Hematopoietic multipotent progenitor cell treated with erythropoietin and hydrocortisone succinate and interleukin-3 and kit ligand, for 4 days (in vitro differentiated cells): ENCODE results near the gene NKAPL.

Experiments used
- DNase-seq: peaks from one replicate; pipeline ENCODE4 v3.0.0-alpha.2; 2015

NKAPL gene

GRCh38 chr6:28245206-28245941, 13.7 kb upstream of the NKAPL start:
- DNase-seq, result no peak

- DNase-seq, result no peak
Observed at GRCh38 chr6:28248916-28249315, 10.2 kb upstream of the NKAPL start.

GRCh38 chr6:28250747-28251146, 8.3 kb upstream of the NKAPL start:
- DNase-seq, result no peak

GRCh38 chr6:28251661-28252008, 7.5 kb upstream of the NKAPL start:
- peak; percentile 53 for DNase-seq

GRCh38 chr6:28252009-28252975, 6.8 kb upstream of the NKAPL start, which contains the start of gene ZKSCAN4:
Gene ZKSCAN4 (minus strand): TSS chr6:28252269. CDS start chr6:28251980, 289 bp downstream.
- DNase-seq, result peak; percentile 96

- peak; percentile 49 for DNase-seq
Observed at GRCh38 chr6:28254121-28254519, 5.0 kb upstream of the NKAPL start.

GRCh38 chr6:28257042-28257441, 2.1 kb upstream of the NKAPL start:
- DNase-seq, result no peak

GRCh38 chr6:28263922-28264321, 4.8 kb downstream of the NKAPL start:
- no peak for DNase-seq

- DNase-seq, result peak; percentile 47
Observed at GRCh38 chr6:28264834-28265401, 5.8 kb downstream of the NKAPL start.

- no peak for DNase-seq
Observed at GRCh38 chr6:28266563-28266961, 7.5 kb downstream of the NKAPL start.

- DNase-seq, result peak; percentile 96
Observed at GRCh38 chr6:28266962-28267694, 8.0 kb downstream of the NKAPL start, which contains the start of gene ZSCAN26. Gene ZSCAN26 (plus strand): TSS chr6:28267143. CDS start chr6:28271920, 4,777 bp downstream.

- DNase-seq, result no peak
Observed at GRCh38 chr6:28267695-28268059, 8.6 kb downstream of the NKAPL start.

- DNase-seq, result peak; percentile 60
Observed at GRCh38 chr6:28269492-28269891, 10.4 kb downstream of the NKAPL start.

GRCh38 chr6:28274888-28275287, 15.8 kb downstream of the NKAPL start:
- no peak for DNase-seq

GRCh38 chr6:28277746-28278145, 18.6 kb downstream of the NKAPL start:
- DNase-seq, result no peak

GRCh38 chr6:28280595-28281287, 21.6 kb downstream of the NKAPL start:
- DNase-seq, result peak; percentile 12

GRCh38 chr6:28281288-28282064, 22.4 kb downstream of the NKAPL start, which contains the start of gene PGBD1:
Gene PGBD1 (plus strand): TSS chr6:28281572. CDS start chr6:28283814, 2,242 bp downstream.
- peak; percentile 91 for DNase-seq

GRCh38 chr6:28282926-28283325, 23.8 kb downstream of the NKAPL start:
- DNase-seq, result peak; percentile 48

- DNase-seq, result no peak
Observed at GRCh38 chr6:28291573-28291972, 32.5 kb downstream of the NKAPL start.

GRCh38 chr6:28295326-28295725, 36.2 kb downstream of the NKAPL start:
- DNase-seq, result no peak

GRCh38 chr6:28296520-28297060, 37.5 kb downstream of the NKAPL start:
- DNase-seq, result no peak
